Measurements from ENCODE around the gene RNF44.

Gene RNF44

GRCh38 chr5:176536902-176537553, at the start of gene RNF44:
Gene RNF44, minus strand, starts transcription at chr5:176537402. Its CDS starts 4,930 bp downstream, at chr5:176532472.
- no peak for FAIRE-seq

- no peak for FAIRE-seq
Observed at GRCh38 chr5:176583076-176583475, 45.9 kb upstream of the RNF44 start.

- no peak for FAIRE-seq
Observed at GRCh38 chr5:176581361-176581760, 44.2 kb upstream of the RNF44 start.

- FAIRE-seq = no peak
Observed at GRCh38 chr5:176579323-176579722, 42.1 kb upstream of the RNF44 start.

DNA sequence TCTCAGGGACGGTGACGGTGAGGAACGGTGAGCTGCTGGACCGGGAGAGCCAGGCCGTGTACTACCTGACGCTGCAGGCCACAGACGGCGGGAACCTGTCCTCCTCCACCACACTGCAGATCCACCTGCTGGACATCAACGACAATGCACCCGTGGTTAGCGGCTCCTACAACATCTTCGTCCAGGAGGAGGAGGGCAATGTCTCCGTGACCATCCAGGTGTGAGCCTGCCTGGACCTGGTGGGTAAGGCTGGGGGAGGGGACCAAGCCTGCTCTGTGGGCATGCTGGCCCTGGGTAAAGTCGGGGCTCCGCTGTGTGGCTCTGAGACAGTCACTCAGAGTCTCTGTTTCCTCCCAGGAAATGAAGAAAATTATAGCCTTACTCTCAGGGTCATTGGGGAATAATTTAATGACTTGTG, 41.2 kb upstream of the RNF44 start:
- no peak for FAIRE-seq

DNA sequence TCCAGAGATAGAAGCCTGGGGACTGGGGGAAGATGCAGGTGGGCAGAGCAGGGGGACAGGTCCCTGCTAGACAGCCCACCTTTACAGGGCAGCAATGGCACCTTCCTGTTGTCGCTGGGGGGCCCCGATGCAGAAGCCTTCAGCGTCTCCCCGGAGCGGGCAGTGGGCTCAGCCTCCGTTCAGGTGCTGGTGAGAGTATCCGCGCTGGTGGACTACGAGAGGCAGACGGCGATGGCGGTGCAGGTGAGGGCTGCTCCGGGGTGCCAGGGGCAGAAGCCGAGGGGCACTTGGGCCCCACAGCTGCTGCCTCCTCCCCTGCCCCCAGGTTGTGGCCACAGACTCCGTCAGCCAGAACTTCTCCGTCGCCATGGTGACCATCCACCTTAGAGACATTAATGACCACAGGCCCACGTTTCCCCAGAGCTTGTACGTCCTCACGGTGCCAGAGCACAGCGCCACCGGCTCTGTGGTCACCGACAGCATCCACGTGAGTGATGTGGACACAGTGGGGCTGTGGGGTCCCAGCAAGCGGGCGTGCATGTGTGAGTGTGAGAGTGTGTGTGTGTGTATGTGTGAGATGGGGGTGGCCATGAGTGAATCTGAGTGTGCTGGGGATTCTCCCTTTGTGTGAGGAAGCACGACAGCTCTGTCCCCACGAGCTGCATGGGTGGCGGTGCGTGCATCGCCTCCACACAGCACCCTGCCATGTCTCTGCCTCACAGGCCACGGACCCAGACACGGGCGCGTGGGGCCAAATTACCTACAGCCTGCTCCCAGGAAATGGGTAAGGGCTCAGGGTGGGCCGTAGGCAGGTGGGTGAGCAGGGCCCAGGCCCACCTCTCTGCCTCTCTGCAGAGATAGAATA, 40.3 kb upstream of the RNF44 start:
- no peak for FAIRE-seq

DNA sequence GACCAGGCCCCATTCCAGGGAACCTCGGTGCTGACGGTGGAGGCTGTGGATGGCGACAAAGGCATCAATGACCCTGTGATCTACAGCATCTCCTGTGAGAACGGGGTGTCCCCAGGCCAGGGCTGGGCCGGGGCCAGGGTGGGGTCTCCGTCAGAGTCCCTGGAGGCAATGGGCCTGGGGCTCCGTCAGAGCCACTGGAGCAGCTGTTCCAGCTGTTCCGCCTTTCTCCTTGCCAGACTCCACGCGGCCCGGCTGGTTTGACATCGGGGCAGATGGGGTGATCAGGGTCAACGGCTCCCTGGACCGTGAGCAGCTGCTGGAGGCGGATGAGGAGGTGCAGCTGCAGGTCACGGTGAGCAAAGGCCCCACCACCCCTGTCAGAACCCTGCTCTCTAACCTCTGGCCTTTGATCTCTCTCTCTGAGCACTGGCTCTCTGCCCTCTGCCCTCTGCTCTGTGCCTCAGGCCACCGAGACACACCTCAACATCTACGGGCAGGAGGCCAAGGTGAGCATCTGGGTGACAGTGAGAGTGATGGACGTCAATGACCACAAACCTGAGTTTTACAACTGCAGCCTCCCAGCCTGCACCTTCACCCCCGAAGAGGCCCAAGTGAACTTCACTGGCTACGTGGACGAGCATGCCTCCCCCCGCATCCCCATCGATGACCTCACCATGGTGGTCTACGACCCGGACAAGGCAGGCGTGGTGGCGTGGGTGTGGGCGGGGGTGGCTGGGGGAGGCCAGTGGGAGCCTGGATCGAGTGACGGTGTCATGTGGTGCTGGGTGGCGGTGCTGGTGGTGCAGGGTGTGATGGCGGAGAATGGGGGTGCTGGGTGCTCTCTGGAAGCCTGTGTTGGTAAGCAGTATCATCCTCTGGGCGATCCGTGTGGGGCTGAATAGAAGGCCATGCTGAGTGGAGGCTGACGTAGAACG, 38.6 kb upstream of the RNF44 start:
- FAIRE-seq = no peak

DNA sequence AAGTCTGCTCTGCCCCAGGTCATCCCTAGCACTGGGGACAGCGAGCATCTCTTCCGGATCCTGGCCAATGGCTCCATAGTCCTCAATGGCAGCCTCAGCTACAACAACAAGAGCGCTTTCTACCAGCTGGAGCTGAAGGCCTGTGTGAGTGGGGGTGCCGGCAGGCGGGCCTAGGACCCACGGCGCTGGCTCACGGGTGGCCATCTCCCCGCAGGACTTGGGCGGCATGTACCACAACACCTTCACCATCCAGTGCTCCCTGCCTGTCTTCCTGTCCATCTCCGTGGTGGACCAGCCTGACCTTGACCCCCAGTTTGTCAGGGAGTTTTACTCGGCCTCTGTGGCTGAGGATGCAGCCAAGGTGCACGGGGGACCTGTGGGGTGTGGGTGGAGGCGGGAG, 37.9 kb upstream of the RNF44 start:
- no peak for FAIRE-seq

- FAIRE-seq = no peak
Observed at GRCh38 chr5:176574297-176574591, 37.0 kb upstream of the RNF44 start.

GRCh38 chr5:176573564-176574296, 36.5 kb upstream of the RNF44 start:
- no peak for FAIRE-seq

- FAIRE-seq = no peak
Observed at GRCh38 chr5:176570044-176570443, 32.8 kb upstream of the RNF44 start.

DNA sequence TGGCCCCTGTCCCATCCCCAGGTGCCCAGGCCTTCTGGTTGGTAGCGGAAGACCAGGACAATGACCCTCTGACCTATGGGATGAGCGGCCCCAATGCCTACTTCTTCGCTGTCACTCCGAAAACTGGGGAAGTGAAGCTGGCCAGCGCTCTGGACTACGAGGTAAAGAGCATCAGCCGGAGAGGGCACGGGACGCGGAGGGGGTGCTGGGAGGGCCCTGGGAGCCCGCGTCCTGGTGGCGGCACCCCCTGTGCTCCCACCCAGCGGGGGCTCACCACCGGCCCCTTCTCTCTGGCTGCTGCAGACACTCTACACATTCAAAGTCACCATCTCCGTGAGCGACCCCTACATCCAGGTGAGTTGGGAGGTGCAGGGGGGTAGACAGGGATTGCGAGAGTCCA, 31.5 kb upstream of the RNF44 start:
- no peak for FAIRE-seq

DNA sequence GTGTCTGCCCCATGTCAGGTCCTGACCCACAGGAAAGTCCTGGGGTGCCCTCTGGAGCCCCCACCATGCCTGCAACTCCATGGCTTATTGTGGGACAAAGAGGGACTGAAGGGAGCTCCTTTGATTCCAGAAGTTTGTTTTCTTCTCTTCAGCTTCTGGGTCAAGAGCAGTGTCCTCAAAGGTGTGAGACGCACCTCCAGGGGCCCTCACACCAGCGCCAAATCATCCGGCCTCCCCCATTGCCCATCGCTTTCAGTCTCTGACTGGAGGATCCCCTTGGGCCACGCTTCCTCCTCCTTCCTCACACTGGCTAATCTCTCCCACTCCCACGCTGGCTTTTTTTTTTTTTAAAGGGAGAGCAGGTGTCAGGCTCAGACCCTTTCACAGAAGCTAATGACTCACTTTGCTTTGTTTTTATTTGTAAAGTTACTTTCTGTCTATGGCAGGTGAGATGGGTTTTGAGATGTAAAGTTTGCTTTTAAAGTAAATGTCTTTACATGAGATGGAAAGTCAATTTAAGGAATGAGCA, 28.6 kb upstream of the RNF44 start:
- no peak for FAIRE-seq

DNA sequence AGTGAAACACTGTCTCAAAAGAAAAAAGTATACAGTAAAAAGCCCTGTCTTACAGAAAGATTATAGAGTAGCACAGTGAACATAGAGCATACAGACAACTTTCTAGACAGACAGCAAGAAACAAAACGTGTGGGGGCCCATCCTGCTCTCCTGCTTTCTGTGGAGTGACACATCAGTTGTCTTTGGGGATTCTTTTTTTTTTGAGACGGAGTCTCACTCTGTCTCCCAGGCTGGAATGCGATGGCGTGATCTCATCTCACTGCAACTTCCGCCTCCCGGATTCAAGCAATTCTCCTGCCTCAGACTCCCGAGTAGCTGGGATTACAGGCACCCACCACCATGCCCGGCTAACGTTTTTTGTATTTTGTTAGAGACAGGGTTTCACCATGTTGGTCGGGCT, 26.8 kb upstream of the RNF44 start:
- no peak for FAIRE-seq

- FAIRE-seq = no peak
Observed at GRCh38 chr5:176562189-176562588, 25.0 kb upstream of the RNF44 start.

DNA sequence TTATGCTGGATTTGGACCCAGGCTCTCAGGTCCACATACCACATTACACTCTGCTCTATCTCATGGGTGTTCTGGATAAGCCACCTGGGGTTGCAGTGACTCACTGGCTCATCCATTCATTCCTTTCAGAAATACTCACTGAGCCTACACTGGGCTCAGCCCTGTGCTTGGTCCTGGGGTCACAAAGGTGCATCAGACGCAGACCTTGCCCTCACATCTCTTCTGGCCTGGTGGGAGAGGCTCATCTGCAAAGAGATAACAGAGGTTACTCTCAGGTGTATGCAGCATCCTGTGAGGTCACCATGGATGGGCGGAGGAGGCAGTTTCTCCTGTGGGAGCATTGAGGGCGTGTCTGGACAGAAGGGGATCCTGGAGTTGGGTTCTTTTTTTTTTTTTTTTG, 24.1 kb upstream of the RNF44 start:
- FAIRE-seq = no peak

- FAIRE-seq = no peak
Observed at GRCh38 chr5:176560364-176560763, 23.2 kb upstream of the RNF44 start.

DNA sequence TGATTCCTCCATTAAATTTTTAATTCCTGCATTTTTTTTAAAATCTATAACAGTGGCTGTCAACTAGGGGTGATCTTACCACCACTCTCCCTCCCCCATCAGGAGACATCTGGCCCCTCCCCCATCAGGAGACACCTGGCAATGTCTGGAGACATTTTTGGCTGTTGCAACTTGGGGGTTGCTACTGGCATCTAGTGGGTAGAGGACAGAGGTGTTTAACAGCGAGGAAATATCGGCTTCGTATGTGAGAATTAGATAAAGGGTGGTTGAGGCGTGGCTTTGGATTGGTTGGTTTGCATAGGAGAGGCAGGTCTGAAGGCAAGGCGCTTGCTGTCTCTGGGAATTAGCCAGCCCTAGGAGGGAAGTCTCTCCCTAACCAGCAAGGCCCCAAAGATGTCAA, 22.5 kb upstream of the RNF44 start:
- no peak for FAIRE-seq

- no peak for FAIRE-seq
Observed at GRCh38 chr5:176557846-176558245, 20.6 kb upstream of the RNF44 start.

DNA sequence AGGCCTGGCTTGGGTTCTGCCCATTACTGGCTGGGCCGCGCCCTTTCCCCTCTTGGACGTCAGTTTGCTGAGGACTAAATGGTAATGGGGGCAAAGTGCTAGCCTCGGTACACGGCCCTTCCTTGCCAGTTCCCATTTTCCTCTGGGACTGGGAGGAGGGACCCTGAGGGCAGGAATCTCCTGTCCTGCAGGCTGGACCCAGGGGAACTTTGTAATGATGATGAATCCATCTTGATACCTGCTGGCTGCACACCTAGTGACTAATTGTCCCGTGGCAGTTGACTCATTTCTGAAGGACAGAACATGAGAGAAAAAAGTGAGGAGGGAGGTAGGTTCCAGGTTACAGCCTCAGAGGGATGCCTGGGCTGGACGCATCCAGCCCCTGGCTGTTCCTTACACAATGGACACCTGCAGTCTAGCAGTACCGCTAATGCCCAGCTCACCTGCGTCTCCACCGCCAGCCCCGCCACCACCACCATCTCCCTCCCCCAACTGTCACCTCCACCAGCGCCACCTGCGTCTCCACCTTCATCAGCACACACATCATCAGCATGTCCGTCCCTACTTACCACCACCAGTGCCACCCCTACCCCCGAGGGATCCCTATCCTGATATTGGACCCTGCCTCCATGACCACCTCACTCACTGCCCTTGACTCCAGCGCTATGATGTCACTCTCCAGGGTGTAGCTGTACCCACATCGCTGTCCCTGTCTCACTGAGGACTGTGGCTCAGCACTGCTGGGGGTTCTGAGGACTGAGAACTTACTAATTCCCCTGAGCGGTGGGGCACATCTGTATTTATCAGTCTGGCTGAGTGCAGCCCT, 16.3 kb upstream of the RNF44 start:
- FAIRE-seq = no peak

DNA sequence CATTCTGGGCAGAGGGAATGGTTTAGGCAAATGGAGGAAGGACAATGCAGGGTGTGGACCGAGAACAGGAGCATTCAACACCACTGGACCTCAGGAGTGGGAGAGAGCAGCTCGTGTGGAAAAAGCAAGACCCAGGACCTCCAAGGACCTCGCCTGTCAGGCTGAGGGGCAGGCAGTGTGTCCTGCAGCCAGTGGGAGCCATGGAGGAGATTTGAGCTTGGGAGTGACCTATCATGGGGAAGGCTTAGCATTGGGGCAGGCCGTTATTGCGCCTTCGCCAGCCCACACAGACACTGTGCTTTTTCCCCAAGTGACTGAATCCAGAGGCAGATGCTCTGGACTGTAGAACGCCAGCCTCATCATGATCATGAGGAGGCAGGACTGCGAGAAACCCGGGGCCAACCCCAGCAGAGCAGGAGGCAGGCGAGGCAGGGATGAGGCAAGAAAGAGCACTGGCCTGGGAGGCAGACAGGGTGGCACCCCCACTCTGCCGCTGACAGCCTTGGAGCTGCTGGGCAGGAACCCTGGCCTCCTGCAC, 15.2 kb upstream of the RNF44 start:
- FAIRE-seq = no peak
